Measurements from ENCODE around the gene USE1.

DNA sequence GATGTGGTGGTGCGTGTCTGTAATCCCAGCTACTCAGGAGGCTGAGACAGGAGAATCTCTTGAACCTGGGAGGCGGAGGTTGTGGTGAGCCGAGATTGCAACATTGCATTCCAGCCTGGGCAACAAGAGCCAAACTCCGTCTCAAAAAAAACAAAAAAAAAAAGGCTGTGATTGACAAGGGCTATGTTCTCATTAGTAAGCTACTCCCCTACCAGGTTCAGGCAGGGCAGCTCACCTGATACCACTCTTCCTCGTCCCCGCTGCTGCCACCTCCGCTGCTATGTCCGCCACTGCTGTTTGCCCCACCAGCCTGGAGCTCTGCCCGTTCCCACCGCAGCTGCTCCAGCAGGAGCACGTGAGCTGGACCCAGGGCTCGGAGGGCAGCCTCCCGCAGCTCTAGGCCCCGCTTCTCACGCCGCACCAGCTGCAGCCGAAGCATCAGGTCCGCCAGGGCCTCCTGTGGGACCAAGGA, 40.0 kb downstream of the USE1 start:
- TF ChIP-seq EZH2phosphoT487 (IDR thresholded peaks at IDR 0.05; ENCODE audit: low read length) (no peak), CTCF (IDR thresholded peaks at IDR 0.05; ENCODE audit: low read length) (no peak)

All from MM.1S (cell line).